ENCODE data around the gene SMIM7. TPM values are rescaled to one million over a fixed set of nuclear protein-coding genes. Genes with fewer than 3 reads are reported as not detected.
A peak's percentile ranks its signal among the peaks of the same experiment; 100 is the strongest.

The SMIM7 gene
- total RNA-seq, 1 donor from 2014 or later, result 65.3 TPM

GRCh38 chr19:16623066-16623465 lies 36.9 kb downstream of the SMIM7 start:
- Mint-ChIP-seq H3K4me3 (no peak overlapping the region), H3K36me3 (peaks cover 1% of the 10 kb centered on the region), H3K9me3 (no peaks in the 10 kb centered on the region), H3K4me1 (peaks cover 18% of the 10 kb centered on the region), H3K27ac (no peak overlapping the region), H3K27me3 (ENCODE audit: insufficient read depth, low read depth) (peaks cover 5% of the 10 kb centered on the region)
- Histone ChIP-seq H3K36me3 (no peaks in the 10 kb centered on the region), H3K4me3 (no peak overlapping the region), H4K20me1 (ENCODE audit: low read depth) (peaks cover 86% of the 10 kb centered on the region), H3K9ac (no peak overlapping the region), H3K27me3 (no peaks in the 10 kb centered on the region), H3K27ac (no peak overlapping the region), H3K79me2 (ENCODE audit: low read depth) (peaks cover 97% of the 10 kb centered on the region), H3K4me2 (no peak overlapping the region), H3K4me1 (peaks cover 6% of the 10 kb centered on the region), H3K9me3 (ENCODE audit: low read depth) (no peaks in the 10 kb centered on the region), H2AFZ (replicated peaks) (no peak overlapping the region), H3F3A (ENCODE audit: low read depth) (peaks cover 4% of the 10 kb centered on the region)
- TF ChIP-seq EZH2 (IDR thresholded peaks at IDR 0.05) (no peak), EZH2phosphoT487 (IDR thresholded peaks at IDR 0.05) (no peak), CTCF (IDR thresholded peaks at IDR 0.05) (no peak)
- no peak for DNase-seq (ENCODE audit: low spot score)

- H3K4me3 Mint-ChIP-seq, result no peak overlapping the region
- no peaks in the 10 kb centered on the region for H3K27me3 ChIP-seq
- H3K4me2 ChIP-seq, result no peak overlapping the region
- H3K27me3 Mint-ChIP-seq (ENCODE audit: insufficient read depth, low read depth), result no peaks in the 10 kb centered on the region
- H3K4me1 Mint-ChIP-seq, result peaks cover 14% of the 10 kb centered on the region
- no peaks in the 10 kb centered on the region for H3F3A ChIP-seq (ENCODE audit: low read depth)
- no peak overlapping the region for H3K4me3 ChIP-seq
- no peak overlapping the region for H3K9ac ChIP-seq
- peaks cover 2% of the 10 kb centered on the region for H3K4me1 ChIP-seq
- DNase-seq (ENCODE audit: low spot score), result no peak
- peaks cover 89% of the 10 kb centered on the region for H4K20me1 ChIP-seq (ENCODE audit: low read depth)
- TF ChIP-seq EZH2 (IDR thresholded peaks at IDR 0.05) (no peak), EZH2phosphoT487 (IDR thresholded peaks at IDR 0.05) (no peak), CTCF (IDR thresholded peaks at IDR 0.05) (no peak)
- H2AFZ ChIP-seq (replicated peaks), result no peak overlapping the region
- H3K36me3 ChIP-seq, result no peaks in the 10 kb centered on the region
- peaks cover 100% of the 10 kb centered on the region for H3K79me2 ChIP-seq (ENCODE audit: low read depth)
- H3K27ac ChIP-seq, result no peak overlapping the region
- H3K27ac Mint-ChIP-seq, result no peak overlapping the region
- H3K36me3 Mint-ChIP-seq, result peaks cover 1% of the 10 kb centered on the region
- H3K9me3 ChIP-seq (ENCODE audit: low read depth), result no peaks in the 10 kb centered on the region
- H3K9me3 Mint-ChIP-seq, result no peaks in the 10 kb centered on the region
These were observed 38.7 kb downstream of the SMIM7 start for GRCh38 chr19:16621165-16621800.

- peaks cover 1% of the 10 kb centered on the region for H3K36me3 Mint-ChIP-seq
- Histone ChIP-seq H2AFZ (replicated peaks) (no peak overlapping the region), H3K36me3 (no peaks in the 10 kb centered on the region), H3K27me3 (no peaks in the 10 kb centered on the region), H3K79me2 (ENCODE audit: low read depth) (peaks cover 100% of the 10 kb centered on the region), H3K9me3 (ENCODE audit: low read depth) (no peaks in the 10 kb centered on the region), H4K20me1 (ENCODE audit: low read depth) (peaks cover 89% of the 10 kb centered on the region), H3F3A (ENCODE audit: low read depth) (no peaks in the 10 kb centered on the region), H3K9ac (peak overlapping the region; percentile 52), H3K4me2 (no peak overlapping the region), H3K4me3 (no peak overlapping the region), H3K27ac (no peak overlapping the region), H3K4me1 (no peaks in the 10 kb centered on the region)
- TF ChIP-seq CTCF (IDR thresholded peaks at IDR 0.05), result no peak
- TF ChIP-seq EZH2phosphoT487 (IDR thresholded peaks at IDR 0.05), result no peak
- no peak for TF ChIP-seq EZH2 (IDR thresholded peaks at IDR 0.05)
- H3K27ac Mint-ChIP-seq, result peak overlapping the region; percentile 29
- no peaks in the 10 kb centered on the region for H3K9me3 Mint-ChIP-seq
- H3K27me3 Mint-ChIP-seq (ENCODE audit: insufficient read depth, low read depth), result no peaks in the 10 kb centered on the region
- no peak overlapping the region for H3K4me3 Mint-ChIP-seq
- DNase-seq (ENCODE audit: low spot score), result no peak
- H3K4me1 Mint-ChIP-seq, result peaks cover 9% of the 10 kb centered on the region
These were observed 39.4 kb downstream of the SMIM7 start for GRCh38 chr19:16620584-16620983.
